Osteocyte (in vitro differentiated cells): ENCODE results near the gene ANKH. TPM values are rescaled to one million over a fixed set of nuclear protein-coding genes. Genes with fewer than 3 reads are reported as not detected.

ENCODE experiments used
- DNase-seq: peaks from one replicate; pipeline ENCODE4 v3.0.0; 2021; ENCODE audit warnings: mixed read lengths; ENCODE audit not compliant: unreplicated experiment; ENCODE audit errors: extremely low spot score
- H3K27ac Mint-ChIP-seq: one replicate; pipeline ENCODE4 v1.8.0; 2021; ENCODE audit warnings: mild to moderate bottlenecking, mixed read lengths; ENCODE audit not compliant: unreplicated experiment
- H3K27me3 Mint-ChIP-seq: one replicate; pipeline ENCODE4 v1.8.0; 2021; ENCODE audit warnings: mixed read lengths; ENCODE audit not compliant: unreplicated experiment
- H3K36me3 Mint-ChIP-seq: one replicate; pipeline ENCODE4 v1.8.0; 2021; ENCODE audit warnings: mixed read lengths; ENCODE audit not compliant: unreplicated experiment
- H3K4me1 Mint-ChIP-seq: one replicate; pipeline ENCODE4 v1.8.0; 2021; ENCODE audit warnings: mixed read lengths; ENCODE audit not compliant: unreplicated experiment
- H3K4me3 Mint-ChIP-seq: one replicate; pipeline ENCODE4 v1.8.0; 2021; ENCODE audit warnings: mild to moderate bottlenecking, moderate library complexity, mixed read lengths; ENCODE audit not compliant: unreplicated experiment
- H3K9me3 Mint-ChIP-seq: one replicate; pipeline ENCODE4 v1.8.0; 2021; ENCODE audit warnings: mixed read lengths; ENCODE audit not compliant: unreplicated experiment
- total RNA-seq: library from RNA; stranded (reverse); gene quantifications from 2 replicates; pipeline ENCODE4 v1.2.1, GENCODE V29; 2021
- TF ChIP-seq, protein P1 (sequence below): fragments of 200-600 bp; sonication (generic); IDR thresholded peaks from 2 replicates; pipeline ENCODE4 v1.5.0; 2021; ENCODE audit warnings: antibody characterized with exemption, mild to moderate bottlenecking, moderate library complexity

ANKH gene
- total RNA-seq, 1 donor from 2014 or later = 50.8 TPM

DNA sequence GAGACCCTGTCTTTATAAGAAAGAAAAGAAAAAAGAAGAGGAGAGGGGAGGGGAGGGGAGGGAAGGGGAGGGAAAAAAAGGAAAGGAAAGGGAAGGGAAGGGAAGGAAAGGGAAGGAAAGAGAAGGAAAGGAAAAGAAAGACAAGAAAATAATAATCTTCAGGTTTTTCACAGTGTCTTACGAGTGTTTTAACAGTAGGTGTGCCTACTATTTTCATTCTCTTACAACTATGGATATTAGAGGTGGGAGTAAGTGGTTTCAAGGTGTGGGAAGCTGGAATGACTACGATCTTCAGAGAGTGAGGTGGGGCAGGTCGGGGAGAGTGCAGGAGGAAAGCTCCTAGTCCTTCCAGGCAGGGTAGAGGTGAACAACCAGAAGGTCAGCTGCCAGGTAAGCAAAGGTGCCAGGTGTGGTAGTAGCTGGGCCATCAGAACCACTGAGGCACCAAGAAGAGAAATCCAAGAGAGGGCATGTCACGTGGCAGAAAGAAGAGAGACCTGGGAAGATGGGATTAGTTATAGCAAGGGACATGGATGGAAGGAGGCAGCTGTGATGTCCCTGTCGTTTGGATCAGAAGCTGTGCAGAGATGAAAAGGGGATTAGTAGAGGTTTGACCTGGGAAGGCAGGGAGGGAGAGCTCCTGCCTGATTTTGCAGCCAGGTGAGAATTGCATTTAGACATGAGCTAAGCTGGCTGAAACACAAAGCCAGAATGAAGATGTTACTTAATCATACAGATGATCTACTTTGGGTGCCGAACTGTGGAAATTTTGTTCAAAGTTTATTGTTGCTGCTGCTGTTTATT lies 111.6 kb downstream of the ANKH start:
- H3K27me3 Mint-ChIP-seq = no peaks in the 10 kb centered on the region

DNA sequence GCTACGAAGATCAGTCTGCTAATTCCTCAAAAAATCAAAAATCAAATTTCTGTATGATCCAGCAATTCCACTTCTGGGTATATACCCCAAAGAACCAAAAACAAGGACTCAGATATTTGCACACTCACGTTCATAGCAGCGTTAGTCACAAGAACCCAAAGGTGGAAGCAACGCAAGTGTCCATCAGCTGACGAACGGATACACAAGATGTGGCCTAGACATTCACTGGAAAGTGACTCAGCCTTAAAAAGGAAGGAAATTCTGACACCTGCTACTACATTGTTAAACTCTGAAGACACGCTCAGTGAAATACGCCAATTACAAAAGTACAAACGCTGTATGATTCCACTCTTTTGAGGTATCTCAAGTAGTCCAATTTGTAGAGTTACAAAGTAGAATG lies 113.7 kb downstream of the ANKH start:
- TF ChIP-seq, protein P1, sequence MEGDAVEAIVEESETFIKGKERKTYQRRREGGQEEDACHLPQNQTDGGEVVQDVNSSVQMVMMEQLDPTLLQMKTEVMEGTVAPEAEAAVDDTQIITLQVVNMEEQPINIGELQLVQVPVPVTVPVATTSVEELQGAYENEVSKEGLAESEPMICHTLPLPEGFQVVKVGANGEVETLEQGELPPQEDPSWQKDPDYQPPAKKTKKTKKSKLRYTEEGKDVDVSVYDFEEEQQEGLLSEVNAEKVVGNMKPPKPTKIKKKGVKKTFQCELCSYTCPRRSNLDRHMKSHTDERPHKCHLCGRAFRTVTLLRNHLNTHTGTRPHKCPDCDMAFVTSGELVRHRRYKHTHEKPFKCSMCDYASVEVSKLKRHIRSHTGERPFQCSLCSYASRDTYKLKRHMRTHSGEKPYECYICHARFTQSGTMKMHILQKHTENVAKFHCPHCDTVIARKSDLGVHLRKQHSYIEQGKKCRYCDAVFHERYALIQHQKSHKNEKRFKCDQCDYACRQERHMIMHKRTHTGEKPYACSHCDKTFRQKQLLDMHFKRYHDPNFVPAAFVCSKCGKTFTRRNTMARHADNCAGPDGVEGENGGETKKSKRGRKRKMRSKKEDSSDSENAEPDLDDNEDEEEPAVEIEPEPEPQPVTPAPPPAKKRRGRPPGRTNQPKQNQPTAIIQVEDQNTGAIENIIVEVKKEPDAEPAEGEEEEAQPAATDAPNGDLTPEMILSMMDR = no peak
- no peak overlapping the region for H3K27ac Mint-ChIP-seq
- no peaks in the 10 kb centered on the region for H3K27me3 Mint-ChIP-seq
- peaks cover 9% of the 10 kb centered on the region for H3K36me3 Mint-ChIP-seq
- H3K4me1 Mint-ChIP-seq = no peaks in the 10 kb centered on the region
- no peaks in the 10 kb centered on the region for H3K9me3 Mint-ChIP-seq
- no peak for DNase-seq
- no peak overlapping the region for H3K4me3 Mint-ChIP-seq

More for the DNA sequence above, 111.6 kb downstream of the ANKH start:
- H3K36me3 Mint-ChIP-seq = no peaks in the 10 kb centered on the region
- no peaks in the 10 kb centered on the region for H3K9me3 Mint-ChIP-seq
- no peak overlapping the region for H3K4me3 Mint-ChIP-seq
- TF ChIP-seq, protein P1 = no peak
- no peak overlapping the region for H3K27ac Mint-ChIP-seq
- H3K4me1 Mint-ChIP-seq = no peaks in the 10 kb centered on the region
- DNase-seq = no peak

- Mint-ChIP-seq H3K9me3 (no peaks in the 10 kb centered on the region), H3K27me3 (no peaks in the 10 kb centered on the region), H3K36me3 (peaks cover 14% of the 10 kb centered on the region), H3K4me3 (no peak overlapping the region), H3K4me1 (no peaks in the 10 kb centered on the region), H3K27ac (no peak overlapping the region)
- DNase-seq = no peak
- TF ChIP-seq, protein P1 = no peak
These were observed 115.1 kb downstream of the ANKH start for GRCh38 chr5:14756478-14756877.

GRCh38 chr5:14753947-14754346 lies 117.6 kb downstream of the ANKH start:
- peaks cover 25% of the 10 kb centered on the region for H3K36me3 Mint-ChIP-seq
- H3K4me1 Mint-ChIP-seq = no peaks in the 10 kb centered on the region
- H3K27me3 Mint-ChIP-seq = no peaks in the 10 kb centered on the region
- no peaks in the 10 kb centered on the region for H3K9me3 Mint-ChIP-seq
- no peak overlapping the region for H3K4me3 Mint-ChIP-seq
- TF ChIP-seq, protein P1 = no peak
- no peak for DNase-seq
- no peak overlapping the region for H3K27ac Mint-ChIP-seq

DNA sequence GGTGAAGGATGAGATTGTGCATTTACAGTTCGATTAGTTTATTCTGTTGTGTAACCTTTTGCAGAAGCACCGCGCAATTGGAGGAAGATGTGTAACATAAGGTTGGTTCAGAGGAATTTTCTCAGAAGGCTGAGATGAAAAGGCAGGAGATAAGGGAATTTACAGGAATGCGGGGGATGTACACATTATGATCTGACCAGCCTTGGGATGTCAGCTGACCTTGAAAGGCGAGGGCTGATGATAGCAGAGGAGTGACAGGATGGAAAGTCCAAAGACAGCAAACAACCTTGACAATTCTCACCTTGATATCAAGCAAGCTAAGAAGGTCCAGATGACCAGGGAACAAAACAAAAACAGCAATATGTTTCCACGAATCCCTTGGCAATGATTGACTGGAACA lies 118.3 kb downstream of the ANKH start:
- TF ChIP-seq, protein P1 = no peak
- no peak for DNase-seq
- Mint-ChIP-seq H3K27ac (no peak overlapping the region), H3K27me3 (no peaks in the 10 kb centered on the region), H3K4me3 (no peak overlapping the region), H3K36me3 (peaks cover 25% of the 10 kb centered on the region), H3K4me1 (no peaks in the 10 kb centered on the region), H3K9me3 (no peaks in the 10 kb centered on the region)
